GM04504 (cell line): Measurements from ENCODE around the gene KIF24.
"Not testable (repeated sequence)": the region's sequence is repeated elsewhere in the genome, so short reads cannot be mapped to it uniquely, and the experiment has no call there.

Experiments used
- DNase-seq: peaks from one replicate; pipeline ENCODE4 v3.0.0-alpha.2; 2012; ENCODE audit warnings: low read depth

KIF24 gene

DNA sequence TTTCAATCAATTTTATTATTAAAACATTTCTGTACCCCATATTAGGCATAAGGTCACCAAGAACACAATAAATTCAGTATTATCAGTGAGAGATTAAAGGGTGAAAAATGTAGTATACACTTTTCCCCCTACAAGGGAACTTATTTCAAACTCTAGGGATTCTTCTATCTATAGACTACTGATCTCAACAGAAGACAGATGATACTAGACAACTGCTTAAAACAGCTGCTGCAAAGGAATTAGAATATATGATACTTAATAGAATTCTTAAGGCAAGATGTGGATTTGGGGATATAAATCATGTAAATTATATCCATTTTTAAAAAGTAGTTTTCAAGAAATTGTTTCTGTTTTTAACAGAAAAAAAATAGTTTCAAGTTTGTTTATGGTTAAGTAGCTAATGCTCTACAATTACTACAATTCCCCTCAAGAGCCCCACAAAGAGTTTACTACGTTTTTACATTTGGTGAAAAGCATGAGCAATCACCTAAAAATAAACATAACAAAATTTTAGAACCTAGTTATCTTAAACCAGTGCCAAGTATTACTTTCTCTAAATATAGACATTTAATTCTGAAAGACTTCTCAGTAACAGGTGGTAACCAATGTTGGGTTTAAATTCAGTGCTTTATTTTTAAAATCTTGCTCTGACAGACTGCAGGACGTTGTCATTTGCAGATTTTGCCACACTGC is 6.0 kb downstream of the KIF24 start:
- DNase-seq = no peak

DNA sequence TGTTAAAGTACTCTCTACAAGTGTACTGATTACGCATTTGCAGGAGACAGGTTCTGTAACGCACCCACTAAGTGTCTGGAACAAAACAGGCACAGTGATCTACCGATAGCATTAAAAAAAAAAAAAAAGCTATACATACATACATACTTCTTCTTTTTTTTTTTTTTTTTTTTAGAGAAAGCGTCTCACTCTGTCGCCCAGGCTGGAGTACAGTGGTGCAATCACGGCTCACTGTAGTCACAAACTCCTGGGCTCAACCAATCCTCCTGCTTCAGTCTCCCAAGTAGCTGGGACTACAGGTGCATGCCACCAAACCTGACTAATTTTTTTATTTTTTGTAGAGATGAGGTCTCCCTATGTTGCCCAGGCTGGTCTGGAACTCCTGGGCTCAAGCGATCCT is 7.6 kb downstream of the KIF24 start:
- DNase-seq = no peak

DNA sequence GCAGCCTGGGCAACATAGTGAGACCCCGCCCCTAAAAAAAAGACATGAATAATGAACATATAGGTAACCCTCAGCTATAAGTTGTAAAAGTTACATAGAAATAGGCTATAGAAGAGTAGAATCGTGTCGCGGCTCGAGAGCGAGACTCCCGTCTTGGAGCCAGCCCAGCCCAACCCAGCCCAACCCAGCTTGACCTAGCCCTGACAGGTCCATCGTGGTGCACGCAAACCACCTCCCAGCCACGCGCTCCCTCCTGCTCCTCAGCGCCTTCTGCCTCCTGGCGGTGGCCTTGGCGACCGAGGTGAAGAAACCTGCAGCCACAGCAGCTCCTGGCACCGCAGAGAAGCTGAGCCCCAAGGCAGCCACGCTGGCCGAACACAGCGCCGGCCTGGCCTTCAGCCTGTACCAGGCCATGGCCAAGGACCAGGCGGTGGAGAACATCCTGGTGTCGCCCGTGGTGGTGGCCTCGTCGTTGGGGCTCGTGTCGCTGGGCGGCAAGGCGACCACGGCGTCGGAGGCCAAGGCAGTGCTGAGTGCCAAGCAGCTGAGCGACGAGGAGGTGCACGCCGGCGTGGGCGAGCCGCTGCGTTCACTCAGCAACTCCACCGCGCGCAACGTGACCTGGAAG is 10.8 kb downstream of the KIF24 start:
- no peak for DNase-seq

DNA sequence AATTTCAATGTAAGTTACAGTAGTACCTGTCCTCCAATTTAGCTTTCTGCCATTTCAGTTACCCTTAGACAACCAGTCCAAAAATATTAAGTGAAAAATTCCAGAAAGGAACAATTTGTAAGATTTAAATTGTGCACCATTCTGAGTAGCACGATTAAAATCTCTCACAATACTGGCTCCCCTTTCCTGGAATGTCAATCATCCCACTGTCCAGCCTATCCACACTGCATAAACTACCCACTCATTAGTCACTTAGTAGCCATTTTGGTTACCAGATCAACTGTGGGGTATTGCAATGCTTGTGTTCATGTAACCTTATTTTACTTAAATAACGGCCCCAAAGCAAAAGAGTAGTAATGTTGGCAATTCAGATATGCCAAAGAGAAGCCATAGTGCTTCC is 11.6 kb downstream of the KIF24 start:
- DNase-seq = no peak

DNA sequence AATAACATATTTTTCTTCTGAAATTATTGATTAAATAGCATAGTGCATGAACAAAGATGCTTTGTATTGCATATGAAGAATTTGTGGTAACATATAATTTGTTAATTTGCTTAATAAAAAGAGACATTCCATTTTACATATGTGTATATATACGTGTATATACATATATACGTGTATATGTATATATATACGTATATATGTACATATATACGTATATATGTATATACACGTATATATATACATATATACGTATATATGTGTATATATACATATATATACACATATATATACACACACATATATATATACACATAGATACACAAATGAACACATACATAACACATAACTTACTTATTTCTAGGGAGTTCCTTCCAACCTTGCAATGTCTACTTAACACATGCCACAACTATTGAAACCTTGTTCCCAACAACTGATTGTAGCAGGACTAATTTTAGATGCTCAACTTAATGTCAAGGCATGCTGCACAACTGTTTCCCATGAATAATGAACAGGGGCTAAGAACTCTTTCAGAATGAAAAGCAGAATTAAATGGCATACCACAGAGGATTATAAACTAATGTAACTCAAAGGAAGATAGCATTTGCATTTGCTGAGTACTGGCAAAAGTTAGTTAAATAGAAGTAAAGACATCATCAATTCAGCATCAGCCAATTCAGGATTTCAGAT is 17.4 kb downstream of the KIF24 start:
- DNase-seq = no peak

DNA sequence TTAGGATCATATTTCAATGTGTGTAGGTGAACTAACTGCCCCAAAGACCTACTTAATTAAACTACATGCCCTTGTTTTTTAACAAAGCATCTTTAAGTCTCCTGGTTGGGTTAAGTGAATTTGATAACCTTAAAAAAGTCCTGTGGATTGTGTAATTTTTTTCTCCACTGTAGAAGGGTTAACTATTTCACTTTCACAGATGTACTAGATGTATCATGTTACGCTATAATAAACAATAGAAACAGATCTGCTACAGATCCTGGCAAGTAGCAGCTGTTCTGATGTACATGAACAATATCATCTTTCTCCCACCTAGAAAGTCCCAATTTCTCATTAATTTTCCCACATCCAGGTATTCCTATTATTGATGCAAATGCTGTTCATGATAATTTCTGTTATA is 18.9 kb downstream of the KIF24 start:
- DNase-seq = no peak

DNA sequence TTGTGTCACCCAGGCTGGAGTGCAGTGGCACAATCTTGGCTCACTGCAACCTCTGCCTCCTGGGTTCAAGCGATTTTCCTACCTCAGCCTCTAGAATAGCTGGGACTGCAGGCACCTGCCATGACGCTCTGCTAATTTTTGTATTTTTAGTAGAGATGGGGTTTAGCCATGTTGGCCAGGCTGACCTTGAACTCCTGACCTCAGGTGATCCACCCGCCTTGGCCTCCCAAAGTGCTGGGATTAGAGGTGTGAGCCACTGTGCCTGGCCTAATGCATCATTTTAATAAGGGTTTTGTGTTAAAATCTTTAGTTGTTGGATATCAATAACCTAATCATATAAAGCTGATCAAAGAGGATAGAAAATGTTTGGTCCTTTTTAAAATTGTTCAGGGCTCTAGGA is 20.8 kb downstream of the KIF24 start:
- not testable (repeated sequence) for DNase-seq

DNA sequence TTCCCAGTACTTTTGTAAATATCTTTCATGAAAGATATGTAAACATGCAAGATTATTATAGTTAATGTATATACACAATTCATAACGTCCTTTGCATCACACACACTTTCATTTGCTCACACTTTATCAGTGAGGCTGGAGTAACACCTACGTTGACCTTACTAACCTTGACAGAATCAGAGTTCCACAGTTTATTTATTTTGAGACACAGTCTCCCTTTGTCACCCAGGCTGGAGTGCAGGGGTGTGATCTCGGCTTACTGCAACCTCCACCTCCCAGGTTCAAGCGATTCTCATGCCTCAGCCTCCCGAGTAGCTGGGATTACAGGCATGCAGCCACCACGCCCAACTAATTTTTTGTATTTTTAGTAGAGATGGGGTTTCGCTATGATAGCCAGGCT is 28.0 kb downstream of the KIF24 start:
- DNase-seq = not testable (repeated sequence)

DNA sequence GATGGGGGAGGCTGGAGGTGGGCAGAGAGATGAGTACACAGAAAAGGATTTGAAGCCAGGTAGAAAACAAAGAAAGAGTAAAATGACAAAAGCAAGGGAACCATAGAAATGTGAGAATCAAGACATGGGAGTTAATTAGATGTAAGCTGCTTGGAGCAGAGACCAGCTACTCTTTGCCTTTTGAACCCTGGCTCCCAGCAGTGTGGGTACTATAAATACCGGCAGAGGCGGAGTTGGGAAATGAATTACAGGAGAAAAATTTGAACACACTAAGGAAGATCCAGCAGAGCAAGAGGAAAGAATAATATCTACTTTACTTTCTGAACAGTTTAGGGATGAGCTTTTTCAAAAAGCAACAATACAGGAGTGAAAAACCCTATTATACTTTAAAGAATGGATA is 36.5 kb downstream of the KIF24 start:
- DNase-seq = no peak

DNA sequence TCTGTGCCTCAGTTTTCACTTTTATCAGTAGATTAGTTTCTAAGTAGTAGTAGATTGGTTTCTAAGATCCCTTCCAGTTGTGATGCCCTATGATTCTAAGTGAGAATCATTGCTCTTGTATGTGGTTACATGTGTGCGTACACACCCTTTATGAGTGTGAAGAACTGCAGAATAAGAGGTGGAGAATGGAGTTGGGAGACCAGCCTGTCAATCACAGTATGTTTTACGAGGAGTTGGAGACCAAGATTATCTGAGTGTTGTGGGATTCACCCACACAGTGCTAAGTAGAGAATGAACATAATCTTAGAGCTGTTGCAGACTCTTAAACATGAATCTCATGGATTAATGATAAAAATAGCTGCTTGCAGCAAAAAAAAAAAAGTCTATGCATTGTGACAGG is 37.6 kb downstream of the KIF24 start:
- DNase-seq = no peak

DNA sequence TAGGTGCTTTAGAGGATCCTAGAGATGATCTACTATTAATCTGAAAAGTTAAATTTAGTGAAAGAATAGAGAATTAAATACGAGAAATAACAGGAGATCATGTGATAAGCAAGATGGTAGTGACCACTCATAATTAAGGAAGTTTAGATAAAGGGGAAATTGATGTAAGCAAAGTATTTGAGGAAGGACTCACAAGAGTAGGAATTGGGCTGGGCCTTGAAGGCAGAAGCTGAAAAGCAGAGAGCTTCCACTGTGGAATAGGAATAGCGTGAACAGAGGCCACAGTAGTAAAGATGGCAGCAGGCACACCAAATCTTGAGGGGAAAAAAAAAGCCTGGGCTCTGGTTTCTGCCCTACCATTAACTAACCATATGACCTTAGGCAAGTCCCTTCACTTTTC is 38.0 kb downstream of the KIF24 start:
- no peak for DNase-seq

DNA sequence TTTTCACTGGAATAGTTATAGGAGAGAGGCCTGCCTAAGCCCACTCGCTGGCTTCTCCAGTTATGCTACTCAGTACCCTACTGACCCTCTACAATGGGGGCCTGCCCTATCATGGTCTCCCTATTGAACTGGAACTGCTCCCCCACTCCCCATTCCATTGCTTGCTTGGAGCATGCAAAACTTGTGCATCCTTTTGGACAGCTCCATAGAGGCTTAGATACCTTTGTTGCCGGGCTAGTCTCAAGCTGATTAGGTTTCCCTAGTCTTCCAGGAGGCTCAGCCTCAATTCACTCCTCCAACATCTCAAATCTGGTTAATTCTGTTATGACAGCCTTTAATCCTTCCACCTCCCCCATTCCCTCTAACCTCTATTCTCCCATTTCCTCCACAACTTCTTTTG is 39.9 kb downstream of the KIF24 start:
- DNase-seq = no peak

DNA sequence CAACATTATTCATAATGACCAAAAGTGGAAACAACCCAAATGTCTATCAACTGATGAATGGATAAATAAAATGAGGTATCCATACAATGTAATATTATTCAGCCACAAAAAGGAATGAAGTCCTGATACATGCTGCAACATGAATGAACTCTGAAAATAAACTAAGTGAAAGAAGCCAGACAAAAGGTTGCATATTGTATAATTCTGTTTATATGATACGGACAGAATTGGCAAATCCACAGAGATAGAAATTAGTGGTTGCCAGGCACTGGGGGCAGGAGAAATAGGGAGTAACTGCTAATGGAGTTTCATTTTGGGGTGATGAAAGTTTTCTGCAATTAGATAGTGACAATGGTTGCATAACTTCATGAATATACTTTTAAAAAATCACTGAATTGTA is 47.0 kb downstream of the KIF24 start:
- no peak for DNase-seq

DNA sequence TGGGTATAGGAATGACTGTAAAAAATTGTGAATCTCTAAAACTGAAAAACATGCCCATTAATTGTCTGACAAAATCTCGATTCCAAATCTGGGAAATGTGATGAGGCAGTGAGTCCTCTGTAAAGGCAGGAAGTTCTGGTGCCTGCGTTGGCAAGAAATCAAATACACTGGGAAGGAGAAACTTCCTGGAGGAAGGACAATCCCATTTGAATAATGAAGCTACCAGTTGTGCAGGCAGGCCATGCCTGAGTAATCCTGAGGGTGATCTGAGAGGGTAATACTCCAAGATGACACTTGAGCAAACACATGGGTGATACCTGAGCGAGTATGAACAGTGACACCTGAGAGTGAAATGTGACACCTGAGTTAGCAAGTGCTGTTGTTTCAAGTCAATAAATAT is 49.7 kb downstream of the KIF24 start:
- no peak for DNase-seq
